ENCODE results near the gene RGS1. TPM values are rescaled to one million over a fixed set of nuclear protein-coding genes. Genes with fewer than 3 reads are reported as not detected.
A peak's percentile ranks its signal among the peaks of the same experiment; 100 is the strongest.

RGS1 gene
- polyA plus RNA-seq, 1 of the 3 experiments (the other 2 are of a cell fraction), result 0.12 TPM

- H3K9me3 ChIP-seq, result no peaks in the 10 kb centered on the region
- H3K4me2 ChIP-seq, result no peak overlapping the region
- no peaks in the 10 kb centered on the region for H3K79me2 ChIP-seq (ENCODE audit: insufficient read depth)
- WGBS (ENCODE audit: low lambda C conversion rate), result 82% methylated on average over 2 of the region's 2 CpGs
- H4K20me1 ChIP-seq (ENCODE audit: insufficient read depth), result no peaks in the 10 kb centered on the region
- no peak overlapping the region for H2AFZ ChIP-seq (ENCODE audit: low read depth)
- TF ChIP-seq TCF12 (IDR thresholded peaks at IDR 0.05), result 0 out of 2 replicates have a peak, but pooled peaks have one; percentile 26
- TF ChIP-seq PBX3 (IDR thresholded peaks at IDR 0.05), result peak; percentile 41; the same call in 1 of the 2 replicates
- TF ChIP-seq EP300 (IDR thresholded peaks at IDR 0.05; ENCODE audit: borderline replicate concordance in 1 of 2, low read depth in 1 of 2, low read length in 1 of 2), result peak in 1 of 2 experiments; percentile 36; a peak in 1 of 4 replicates
- no peak for TF ChIP-seq NFIC (IDR thresholded peaks at IDR 0.05; ENCODE audit: borderline replicate concordance)
- no peaks in the 10 kb centered on the region for H3K27me3 ChIP-seq (ENCODE audit: insufficient read depth)
- peaks cover 5 to 16% of the 10 kb centered on the region in 2 experiments; a peak in 3 of 4 replicates for H3K4me1 ChIP-seq (ENCODE audit: control insufficient read depth in 1 of 2, insufficient read depth in 2 of 2, low read depth in 1 of 2, low read length in 1 of 2)
- POLR2A ChIA-PET, result no interaction called here
- H3K9me2 ChIP-seq, result no peaks in the 10 kb centered on the region
- CTCF ChIA-PET, result interaction anchor here (1.2 to 1.3 kb wide), 2 partner anchors 119 kb away, joined by 3 to 4 read pairs; no protein-coding TSS in a partner anchor
- H3F3A ChIP-seq (replicated peaks; ENCODE audit: insufficient read depth), result peaks cover 5% of the 10 kb centered on the region
- no peak overlapping the region for H3K9ac ChIP-seq
- H3K36me3 ChIP-seq (replicated peaks in 1 of 2; ENCODE audit: control insufficient read depth in 1 of 2, insufficient read depth in 2 of 2, low read length in 1 of 2), result no peaks in the 10 kb centered on the region
- H3K4me3 ChIP-seq (ENCODE audit: low read depth in 2 of 2, low read length in 1 of 2), result no peak overlapping the region
- H3K27ac ChIP-seq (ENCODE audit: low read depth in 2 of 2, low read length in 1 of 2), result peak overlapping the region in 1 of 2 experiments; percentile 21; a peak in 1 of 4 replicates
- DNase-seq, result no peak
Observed at GRCh38 chr1:192592981-192593708, 17.6 kb downstream of the RGS1 start.

DNA sequence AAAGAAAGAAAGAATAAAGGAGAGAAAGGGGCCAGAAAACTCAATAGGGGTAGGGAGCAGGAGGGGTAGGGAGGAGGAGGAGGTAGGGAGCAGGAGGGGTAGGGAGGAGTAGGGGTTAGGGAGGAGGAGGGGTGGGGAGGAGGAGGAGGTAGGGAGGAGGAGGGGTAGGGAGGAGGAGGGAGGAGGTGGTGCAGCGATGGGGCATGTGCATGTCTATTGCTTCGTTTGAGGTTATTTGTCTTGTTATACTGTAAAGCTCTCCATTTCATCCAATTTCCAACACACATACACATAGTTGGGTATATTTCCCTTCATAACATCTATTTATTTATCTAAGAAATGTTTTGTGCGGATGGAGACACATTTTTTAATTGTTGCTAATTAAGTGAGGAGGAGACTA lies 19.7 kb downstream of the RGS1 start:
- no peak overlapping the region for H3K27ac ChIP-seq (ENCODE audit: low read depth in 2 of 2, low read length in 1 of 2)
- no peaks in the 10 kb centered on the region for H3K27me3 ChIP-seq (ENCODE audit: insufficient read depth)
- no peaks in the 10 kb centered on the region for H3K36me3 ChIP-seq (replicated peaks in 1 of 2; ENCODE audit: control insufficient read depth in 1 of 2, insufficient read depth in 2 of 2, low read length in 1 of 2)
- no peak overlapping the region for H2AFZ ChIP-seq (ENCODE audit: low read depth)
- no peaks in the 10 kb centered on the region for H3F3A ChIP-seq (replicated peaks; ENCODE audit: insufficient read depth)
- CTCF ChIA-PET, result no interaction called here
- peaks cover 0 to 8% of the 10 kb centered on the region in 2 experiments; a peak in 3 of 4 replicates for H3K4me1 ChIP-seq (ENCODE audit: control insufficient read depth in 1 of 2, insufficient read depth in 2 of 2, low read depth in 1 of 2, low read length in 1 of 2)
- WGBS (ENCODE audit: low lambda C conversion rate), result 89% methylated on average over 3 of the region's 3 CpGs
- H3K9me3 ChIP-seq, result no peaks in the 10 kb centered on the region
- no peak overlapping the region for H3K9ac ChIP-seq
- TF ChIP-seq MAX (IDR thresholded peaks at IDR 0.05; ENCODE audit: low read depth) (no peak), SIN3A (IDR thresholded peaks at IDR 0.05; ENCODE audit: borderline replicate concordance, low read depth, low read length) (no peak), RFX5 (IDR thresholded peaks at IDR 0.05; ENCODE audit: low read length) (no peak), TAF1 (IDR thresholded peaks at IDR 0.05; ENCODE audit: borderline replicate concordance, low read depth, low read length) (no peak), ELF1 (IDR thresholded peaks at IDR 0.05) (no peak), RAD21 (IDR thresholded peaks at IDR 0.05; ENCODE audit: low read length) (no peak), GATA2 (CRISPR knock-in tag; IDR thresholded peaks at IDR 0.05) (no peak), NRF1 (IDR thresholded peaks at IDR 0.05; ENCODE audit: low read depth, low read length) (no peak), TCF12 (IDR thresholded peaks at IDR 0.05) (no peak), FOXM1 (IDR thresholded peaks at IDR 0.05; ENCODE audit: low read depth) (no peak), FOXJ3 (CRISPR knock-in tag; IDR thresholded peaks at IDR 0.05) (no peak)
- TF ChIP-seq, protein P1, sequence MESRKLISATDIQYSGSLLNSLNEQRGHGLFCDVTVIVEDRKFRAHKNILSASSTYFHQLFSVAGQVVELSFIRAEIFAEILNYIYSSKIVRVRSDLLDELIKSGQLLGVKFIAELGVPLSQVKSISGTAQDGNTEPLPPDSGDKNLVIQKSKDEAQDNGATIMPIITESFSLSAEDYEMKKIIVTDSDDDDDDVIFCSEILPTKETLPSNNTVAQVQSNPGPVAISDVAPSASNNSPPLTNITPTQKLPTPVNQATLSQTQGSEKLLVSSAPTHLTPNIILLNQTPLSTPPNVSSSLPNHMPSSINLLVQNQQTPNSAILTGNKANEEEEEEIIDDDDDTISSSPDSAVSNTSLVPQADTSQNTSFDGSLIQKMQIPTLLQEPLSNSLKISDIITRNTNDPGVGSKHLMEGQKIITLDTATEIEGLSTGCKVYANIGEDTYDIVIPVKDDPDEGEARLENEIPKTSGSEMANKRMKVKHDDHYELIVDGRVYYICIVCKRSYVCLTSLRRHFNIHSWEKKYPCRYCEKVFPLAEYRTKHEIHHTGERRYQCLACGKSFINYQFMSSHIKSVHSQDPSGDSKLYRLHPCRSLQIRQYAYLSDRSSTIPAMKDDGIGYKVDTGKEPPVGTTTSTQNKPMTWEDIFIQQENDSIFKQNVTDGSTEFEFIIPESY (IDR thresholded peaks at IDR 0.05; ENCODE audit: borderline replicate concordance, low read depth), result no peak
- TF ChIP-seq, protein P2, sequence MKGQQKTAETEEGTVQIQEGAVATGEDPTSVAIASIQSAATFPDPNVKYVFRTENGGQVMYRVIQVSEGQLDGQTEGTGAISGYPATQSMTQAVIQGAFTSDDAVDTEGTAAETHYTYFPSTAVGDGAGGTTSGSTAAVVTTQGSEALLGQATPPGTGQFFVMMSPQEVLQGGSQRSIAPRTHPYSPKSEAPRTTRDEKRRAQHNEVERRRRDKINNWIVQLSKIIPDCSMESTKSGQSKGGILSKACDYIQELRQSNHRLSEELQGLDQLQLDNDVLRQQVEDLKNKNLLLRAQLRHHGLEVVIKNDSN (IDR thresholded peaks at IDR 0.05; ENCODE audit: borderline replicate concordance, low read depth), result no peak
- TF ChIP-seq, protein P3, sequence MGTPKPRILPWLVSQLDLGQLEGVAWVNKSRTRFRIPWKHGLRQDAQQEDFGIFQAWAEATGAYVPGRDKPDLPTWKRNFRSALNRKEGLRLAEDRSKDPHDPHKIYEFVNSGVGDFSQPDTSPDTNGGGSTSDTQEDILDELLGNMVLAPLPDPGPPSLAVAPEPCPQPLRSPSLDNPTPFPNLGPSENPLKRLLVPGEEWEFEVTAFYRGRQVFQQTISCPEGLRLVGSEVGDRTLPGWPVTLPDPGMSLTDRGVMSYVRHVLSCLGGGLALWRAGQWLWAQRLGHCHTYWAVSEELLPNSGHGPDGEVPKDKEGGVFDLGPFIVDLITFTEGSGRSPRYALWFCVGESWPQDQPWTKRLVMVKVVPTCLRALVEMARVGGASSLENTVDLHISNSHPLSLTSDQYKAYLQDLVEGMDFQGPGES (IDR thresholded peaks at IDR 0.05; ENCODE audit: low read depth, low read length), result no peak
- H3K4me2 ChIP-seq, result no peak overlapping the region
- no peaks in the 10 kb centered on the region for H3K79me2 ChIP-seq (ENCODE audit: insufficient read depth)
- no peak for DNase-seq
- POLR2A ChIA-PET, result no interaction called here
- no peaks in the 10 kb centered on the region for H3K9me2 ChIP-seq
- no peaks in the 10 kb centered on the region for H4K20me1 ChIP-seq (ENCODE audit: insufficient read depth)
- H3K4me3 ChIP-seq (ENCODE audit: low read depth in 2 of 2, low read length in 1 of 2), result no peak overlapping the region

Measured in SK-N-SH (cell line).